H1 (cell line): ENCODE data around the gene PLB1. TPM values are rescaled to one million over a fixed set of nuclear protein-coding genes. Genes with fewer than 3 reads are reported as not detected.

Source experiments
- CTCF ChIA-PET: fragments of 300-600 bp; sonication (Branson Sonifier 250); formaldehyde crosslinking; loops from one replicate; lab custom pipeline; 2021; ENCODE audit not compliant: partially characterized antibody; lab: Charles Lee
- POLR2A ChIA-PET: fragments of 300-600 bp; sonication (Branson Sonifier 250); formaldehyde crosslinking; loops from one replicate; lab custom pipeline; 2021; ENCODE audit warnings: inconsistent platforms; ENCODE audit not compliant: partially characterized antibody; lab: Charles Lee
- DNase-seq, 2 experiments: peaks; one replicate each; pipeline versions ENCODE4 v3.0.0 to v3.0.0-alpha.2; 2010 to 2022; ENCODE audit warnings: low spot score in 2 of 2, low read depth in 1 of 2, mixed read lengths in 1 of 2
- FAIRE-seq: peaks from 2 replicates; lab custom pipeline; 2011; peaks lifted over from hg19 to GRCh38; lab: Jason Lieb, UNC
- H2AFZ ChIP-seq: 2 replicates; pipeline ENCODE4 v1.8.1; 2012; ENCODE audit warnings: low read length, inconsistent platforms
- H2AK5ac ChIP-seq: 2 replicates; pipeline ENCODE4 v1.6.1; 2013; ENCODE audit warnings: low read depth, low read length
- H2BK120ac ChIP-seq: replicated peaks from 2 replicates; pipeline ENCODE3; 2013; ENCODE audit warnings: low read depth, low read length, inconsistent platforms
- H2BK12ac ChIP-seq: 2 replicates; pipeline ENCODE4 v1.6.1; 2013; ENCODE audit warnings: low read depth, low read length
- H2BK15ac ChIP-seq: 2 replicates; pipeline ENCODE4 v1.6.1; 2013; ENCODE audit warnings: low read length
- H2BK20ac ChIP-seq: 2 replicates; pipeline ENCODE4 v1.6.1; 2013; ENCODE audit warnings: low read length
- H2BK5ac ChIP-seq: 2 replicates; pipeline ENCODE4 v1.6.1; 2013; ENCODE audit warnings: low read depth, low read length
- H3K14ac ChIP-seq: 2 replicates; pipeline ENCODE4 v1.6.1; 2013; ENCODE audit warnings: inconsistent platforms; ENCODE audit not compliant: insufficient read length
- H3K18ac ChIP-seq: 2 replicates; pipeline ENCODE4 v1.6.1; 2013; ENCODE audit warnings: low read length; ENCODE audit errors: extremely low read depth
- H3K23ac ChIP-seq: 2 replicates; pipeline ENCODE4 v1.6.1; 2013; ENCODE audit warnings: inconsistent platforms; ENCODE audit not compliant: insufficient read length
- H3K23me2 ChIP-seq: 2 replicates; pipeline ENCODE4 v1.6.1; 2013; ENCODE audit warnings: low read depth, low read length
- H3K27ac ChIP-seq: 2 replicates; pipeline ENCODE4 v1.6.1; 2011; ENCODE audit warnings: low read depth, low read length, inconsistent platforms
- H3K27me3 ChIP-seq, 4 experiments: replicated peaks in 1 of 4; 1 replicate in 1 of 4; 2 replicates in 3 of 4; pipeline versions ENCODE4 v1.6.1 to v1.8.1; 2011 to 2013; ENCODE audit warnings: low read length in 3 of 4, mild to moderate bottlenecking in 3 of 4, inconsistent platforms in 2 of 4, mixed read lengths in 2 of 4, moderate library complexity in 1 of 4; ENCODE audit not compliant: control insufficient read depth in 3 of 4, insufficient read depth in 3 of 4; ENCODE audit errors: extremely low read depth in 1 of 4
- H3K36me3 ChIP-seq, 4 experiments: 2 replicates each; pipeline versions ENCODE4 v1.6.1 to v1.8.1; 2011 to 2013; ENCODE audit warnings: mild to moderate bottlenecking in 4 of 4, low read length in 3 of 4, moderate library complexity in 2 of 4, control low read depth in 1 of 4, inconsistent platforms in 1 of 4; ENCODE audit not compliant: insufficient read depth in 4 of 4, control insufficient read depth in 2 of 4
- H3K4ac ChIP-seq: replicated peaks from 2 replicates; pipeline ENCODE3; 2013; ENCODE audit warnings: low read length, low read depth, mixed read lengths, inconsistent platforms; ENCODE audit not compliant: insufficient read length
- H3K4me1 ChIP-seq, 4 experiments: replicated peaks in 1 of 4; 1 replicate in 1 of 4; 2 replicates in 3 of 4; pipeline versions ENCODE4 v1.6.1 to v1.8.1; 2011 to 2013; ENCODE audit warnings: low read length in 3 of 4, inconsistent platforms in 2 of 4, mixed read lengths in 1 of 4; ENCODE audit not compliant: insufficient read depth in 4 of 4, control insufficient read depth in 3 of 4
- H3K4me2 ChIP-seq, 2 experiments: 2 replicates each; pipeline versions ENCODE4 v1.6.1 to v1.8.1; 2011 to 2013; ENCODE audit warnings: low read depth in 2 of 2, low read length in 2 of 2, control low read depth in 1 of 2, inconsistent platforms in 1 of 2, mild to moderate bottlenecking in 1 of 2; ENCODE audit not compliant: insufficient read depth in 1 of 2
- H3K4me3 ChIP-seq, 4 experiments: fragments of 200-600, 300-600 bp in 1 of 4; sonication (generic), shearing (Covaris generic), sonication (Bioruptor Twin) in 1 of 4; 2 replicates each; pipeline versions ENCODE4 v1.5.1 to v1.8.1; 2011 to 2016; ENCODE audit warnings: low read length in 4 of 4, low read depth in 3 of 4, control low read depth in 2 of 4, inconsistent platforms in 2 of 4, mild to moderate bottlenecking in 2 of 4, mixed read lengths in 1 of 4, moderate library complexity in 1 of 4; ENCODE audit not compliant: insufficient read depth in 2 of 4; ENCODE audit errors: extremely low read depth in 1 of 4
- H3K56ac ChIP-seq: replicated peaks from 2 replicates; pipeline ENCODE3; 2013; ENCODE audit warnings: low read depth, mild to moderate bottlenecking, mixed read lengths, low read length, inconsistent platforms; ENCODE audit not compliant: insufficient read length
- H3K79me1 ChIP-seq: 2 replicates; pipeline ENCODE4 v1.6.1; 2013; ENCODE audit warnings: low read depth, low read length, control low read depth
- H3K79me2 ChIP-seq, 2 experiments: 2 replicates each; pipeline versions ENCODE4 v1.6.1 to v1.8.1; 2012 to 2013; ENCODE audit warnings: low read length in 2 of 2, mild to moderate bottlenecking in 2 of 2, inconsistent platforms in 1 of 2; ENCODE audit not compliant: insufficient read depth in 2 of 2, control insufficient read depth in 1 of 2
- H3K9ac ChIP-seq, 4 experiments: replicated peaks in 1 of 4; 1 replicate in 1 of 4; 2 replicates in 3 of 4; pipeline versions ENCODE4 v1.6.1 to v1.8.1; 2011 to 2013; ENCODE audit warnings: low read depth in 3 of 4, low read length in 3 of 4, control low read depth in 2 of 4, mild to moderate bottlenecking in 2 of 4, moderate library complexity in 2 of 4, inconsistent platforms in 1 of 4; ENCODE audit errors: extremely low read depth in 1 of 4
- H3K9me3 ChIP-seq, 2 experiments: 2 replicates each; pipeline versions ENCODE4 v1.6.1 to v1.8.1; 2012 to 2013; ENCODE audit warnings: mild to moderate bottlenecking in 2 of 2, moderate library complexity in 2 of 2, control low read depth in 1 of 2, inconsistent platforms in 1 of 2, low read depth in 1 of 2, low read length in 1 of 2, mixed read lengths in 1 of 2; ENCODE audit not compliant: insufficient read depth in 2 of 2
- H4K20me1 ChIP-seq, 2 experiments: replicated peaks in 1 of 2; 2 replicates each; pipeline versions ENCODE3 to v1.8.1; 2011 to 2013; ENCODE audit warnings: inconsistent platforms in 2 of 2, low read length in 2 of 2, mild to moderate bottlenecking in 1 of 2; ENCODE audit not compliant: insufficient read depth in 2 of 2, control insufficient read depth in 1 of 2
- H4K5ac ChIP-seq: 2 replicates; pipeline ENCODE4 v1.6.1; 2013; ENCODE audit warnings: low read length, low read depth, mixed read lengths, inconsistent platforms; ENCODE audit not compliant: insufficient read length
- H4K8ac ChIP-seq: 2 replicates; pipeline ENCODE4 v1.8.0; 2013; ENCODE audit warnings: mild to moderate bottlenecking, moderate library complexity, low read length, inconsistent platforms; ENCODE audit not compliant: insufficient read depth; ENCODE audit errors: extremely low read depth
- H4K91ac ChIP-seq: replicated peaks from 2 replicates; pipeline ENCODE3; 2013; ENCODE audit warnings: low read length, mixed read lengths, inconsistent platforms; ENCODE audit not compliant: insufficient read length
- BCL11A ChIP-seq, 2 experiments: IDR thresholded peaks; one replicate each; pipeline ENCODE4 v1.6.1; 2011; ENCODE audit warnings: low read depth in 2 of 2, low read length in 2 of 2, mild to moderate bottlenecking in 2 of 2
- BRCA1 ChIP-seq: IDR thresholded peaks from 2 replicates; pipeline ENCODE4 v1.6.1; 2012; ENCODE audit warnings: low read depth, low read length, improper control_type of control experiment
- CTCF ChIP-seq, 3 experiments: IDR thresholded peaks; 1 replicate in 2 of 3; 2 replicates in 1 of 3; pipeline versions ENCODE4 v1.5.1 to v1.6.1; 2011; ENCODE audit warnings: low read length in 3 of 3, mild to moderate bottlenecking in 3 of 3, inconsistent platforms in 2 of 3, low read depth in 1 of 3, moderate library complexity in 1 of 3; ENCODE audit not compliant: insufficient read depth in 1 of 3; ENCODE audit errors: control extremely low read depth in 1 of 3
- MAFK ChIP-seq: IDR thresholded peaks from 2 replicates; pipeline ENCODE4 v1.6.1; 2012; ENCODE audit warnings: low read depth, mild to moderate bottlenecking, improper control_type of control experiment, low read length
- NANOG ChIP-seq: IDR thresholded peaks from 2 replicates; pipeline ENCODE4 v1.6.1; 2011; ENCODE audit warnings: low read length, low read depth, mild to moderate bottlenecking, inconsistent platforms; ENCODE audit not compliant: insufficient read depth, poor library complexity, severe bottlenecking
- TBP ChIP-seq: IDR thresholded peaks from 2 replicates; pipeline ENCODE4 v1.6.1; 2011; ENCODE audit warnings: low read depth, low read length, improper control_type of control experiment
- WGBS, 2 experiments: shearing (Covaris generic) in 1 of 2; methylation state at CpG; one replicate each; pipeline versions ENCODE4 v1.1.6 to v1.1.7; 2013 to 2015; ENCODE audit warnings: low lambda C conversion rate in 2 of 2, mixed read lengths in 2 of 2, inconsistent platforms in 1 of 2, low coverage in 1 of 2, missing lambda C conversion rate in 1 of 2; ENCODE audit not compliant: insufficient replicate concordance in 2 of 2, insufficient coverage in 1 of 2, insufficient read length in 1 of 2; ENCODE audit errors: extremely low coverage in 1 of 2, missing lambda C conversion rate in 1 of 2; 5-methylcytosine and 5-hydroxymethylcytosine counted together
- polyA plus RNA-seq, 7 experiments: library from polyadenylated mRNA; depleted of rRNA in 3 of 7; stranded (reverse) in 5 of 7; unstranded in 2 of 7; fragments of >200 nt in 5 of 7; fragments of 200-250 nt in 2 of 7; gene quantifications; 1 replicate in 5 of 7; 2 replicates in 1 of 7; 4 replicates in 1 of 7; pipeline versions ENCODE4 v1.2.1 to v1.2.3, GENCODE V29; 2011 to 2013; ENCODE audit warnings: missing spikeins in 2 of 7, mixed read lengths in 2 of 7
- total RNA-seq: library from RNA; stranded (reverse); fragmentation: NEBNext Ultra II Directional; extraction: Animal tissue kit (Norgen Biotek cat#: 25700); gene quantifications from 2 replicates; pipeline ENCODE4 v1.2.1, GENCODE V29; 2021

The PLB1 gene
- total and polyA plus RNA-seq, 2 of the 8 experiments (the other 6 are each of a cell fraction or from before 2014, with no cell fraction given) = 0.20 to 0.36 TPM

GRCh38 chr2:28616396-28616999, 120.6 kb downstream of the PLB1 start:
- no peak overlapping the region for H4K91ac ChIP-seq
- POLR2A ChIA-PET = no interaction called here
- H2BK120ac ChIP-seq = no peak overlapping the region
- no peaks in the 10 kb centered on the region for H3K36me3 ChIP-seq
- H3K18ac ChIP-seq = no peak overlapping the region
- H3K79me1 ChIP-seq = no peaks in the 10 kb centered on the region
- TF ChIP-seq BRCA1 (no peak), TBP (no peak), CTCF (IDR thresholded peaks at IDR 0.05; ENCODE audit: control extremely low read depth in 1 of 3, insufficient read depth in 1 of 3, low read depth in 1 of 3, low read length in 3 of 3) (no peak), NANOG (no peak), MAFK (no peak), BCL11A (IDR thresholded peaks at IDR 0.05; ENCODE audit: low read depth in 2 of 2, low read length in 2 of 2) (no peak)
- H3K4me3 ChIP-seq = no peak overlapping the region
- no peaks in the 10 kb centered on the region for H4K20me1 ChIP-seq
- H3K4me2 ChIP-seq = no peak overlapping the region
- H2BK15ac ChIP-seq = no peak overlapping the region
- no peak overlapping the region for H2BK5ac ChIP-seq
- H2BK12ac ChIP-seq = no peak overlapping the region
- no peaks in the 10 kb centered on the region for H3K27me3 ChIP-seq
- H3K23me2 ChIP-seq = no peaks in the 10 kb centered on the region; the same call in 1 of the 2 replicates
- no peaks in the 10 kb centered on the region for H3K79me2 ChIP-seq
- no peak overlapping the region for H3K27ac ChIP-seq
- no peak overlapping the region for H3K9ac ChIP-seq
- no peak overlapping the region for H3K23ac ChIP-seq
- CTCF ChIA-PET = interaction anchor here (0.8 to 3.7 kb wide), 7 partner anchors 9 to 66 kb away, joined by 3 to 16 read pairs (median 3); no protein-coding TSS in a partner anchor
- no peaks in the 10 kb centered on the region for H3K9me3 ChIP-seq
- 91% methylated on average over 3 of the region's 3 CpGs; no CpG with 5 or more reads in 1 of the 2 experiments for WGBS, 2 experiments
- DNase-seq (no peak), FAIRE-seq (no peak)
- H3K4ac ChIP-seq = no peak overlapping the region
- H2AK5ac ChIP-seq = no peak overlapping the region
- peaks cover 0 to 5% (median 1%) of the 10 kb centered on the region in 4 experiments; a peak in 3 of 7 replicates for H3K4me1 ChIP-seq
- H4K8ac ChIP-seq = no peak overlapping the region
- no peak overlapping the region for H3K14ac ChIP-seq
- H3K56ac ChIP-seq = no peak overlapping the region
- no peak overlapping the region for H2AFZ ChIP-seq
- H4K5ac ChIP-seq = no peak overlapping the region
- H2BK20ac ChIP-seq = no peak overlapping the region
